ENCODE results near the gene TRNT1.

TRNT1 gene

DNA sequence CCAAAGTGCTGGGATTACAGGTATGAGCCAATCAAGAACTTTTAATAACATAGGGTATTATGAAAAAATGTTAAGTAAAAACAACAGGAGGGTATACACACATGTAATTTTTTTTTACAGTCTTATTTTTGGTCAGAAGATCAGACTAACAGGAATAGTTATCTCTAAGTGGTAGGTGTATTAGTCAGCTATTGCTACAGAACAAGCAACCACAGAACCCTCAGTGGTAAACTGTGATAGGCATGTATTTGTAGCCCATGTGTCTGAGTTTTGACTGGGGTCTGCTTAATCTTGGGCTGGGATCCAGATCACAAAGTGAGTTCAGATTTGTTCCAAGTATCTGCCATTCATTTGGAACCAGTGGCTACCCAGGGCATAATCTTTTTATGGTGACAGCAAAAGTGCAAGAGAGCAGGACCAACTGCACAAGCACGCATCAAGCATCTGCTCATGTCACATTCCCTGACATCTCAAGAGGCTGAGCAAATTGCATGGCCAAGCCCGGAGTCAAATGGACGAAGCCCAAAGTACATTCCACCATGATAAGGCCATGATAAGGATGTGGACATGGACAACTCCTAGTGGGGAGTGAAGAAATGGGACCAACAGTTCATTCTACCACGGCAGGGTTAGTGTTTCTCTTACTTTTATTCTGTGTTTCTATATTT is 13.6 kb upstream of the TRNT1 start:
- no peak for DNase-seq (ENCODE audit: insufficient read length, low spot score)
- FAIRE-seq: no peak
- TF ChIP-seq, protein P1, sequence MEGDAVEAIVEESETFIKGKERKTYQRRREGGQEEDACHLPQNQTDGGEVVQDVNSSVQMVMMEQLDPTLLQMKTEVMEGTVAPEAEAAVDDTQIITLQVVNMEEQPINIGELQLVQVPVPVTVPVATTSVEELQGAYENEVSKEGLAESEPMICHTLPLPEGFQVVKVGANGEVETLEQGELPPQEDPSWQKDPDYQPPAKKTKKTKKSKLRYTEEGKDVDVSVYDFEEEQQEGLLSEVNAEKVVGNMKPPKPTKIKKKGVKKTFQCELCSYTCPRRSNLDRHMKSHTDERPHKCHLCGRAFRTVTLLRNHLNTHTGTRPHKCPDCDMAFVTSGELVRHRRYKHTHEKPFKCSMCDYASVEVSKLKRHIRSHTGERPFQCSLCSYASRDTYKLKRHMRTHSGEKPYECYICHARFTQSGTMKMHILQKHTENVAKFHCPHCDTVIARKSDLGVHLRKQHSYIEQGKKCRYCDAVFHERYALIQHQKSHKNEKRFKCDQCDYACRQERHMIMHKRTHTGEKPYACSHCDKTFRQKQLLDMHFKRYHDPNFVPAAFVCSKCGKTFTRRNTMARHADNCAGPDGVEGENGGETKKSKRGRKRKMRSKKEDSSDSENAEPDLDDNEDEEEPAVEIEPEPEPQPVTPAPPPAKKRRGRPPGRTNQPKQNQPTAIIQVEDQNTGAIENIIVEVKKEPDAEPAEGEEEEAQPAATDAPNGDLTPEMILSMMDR (IDR thresholded peaks at IDR 0.05; ENCODE audit: insufficient read depth, missing control alignments): no peak

DNA sequence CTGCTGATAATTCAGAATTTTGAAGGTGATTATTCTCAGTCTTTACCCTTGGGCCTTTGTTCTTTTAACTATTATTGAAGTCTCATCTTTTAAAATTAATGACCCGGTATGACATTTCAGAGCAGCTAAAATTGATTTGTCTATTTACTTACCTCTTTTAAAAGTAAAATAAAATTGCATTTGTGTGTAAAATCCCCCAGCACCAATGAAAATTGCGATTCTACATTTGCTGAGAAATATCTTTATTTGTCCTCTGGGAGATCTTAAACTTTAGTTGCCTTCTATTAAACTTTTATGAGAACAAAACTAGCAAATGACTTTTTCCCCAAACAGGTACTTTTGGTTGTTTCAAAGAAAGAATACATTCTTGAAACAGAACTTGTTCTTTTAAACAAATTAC is 9.1 kb upstream of the TRNT1 start:
- FAIRE-seq: no peak
- TF ChIP-seq, protein P1 (IDR thresholded peaks at IDR 0.05; ENCODE audit: insufficient read depth, missing control alignments): no peak
- no peak for DNase-seq (ENCODE audit: insufficient read length, low spot score)

DNA sequence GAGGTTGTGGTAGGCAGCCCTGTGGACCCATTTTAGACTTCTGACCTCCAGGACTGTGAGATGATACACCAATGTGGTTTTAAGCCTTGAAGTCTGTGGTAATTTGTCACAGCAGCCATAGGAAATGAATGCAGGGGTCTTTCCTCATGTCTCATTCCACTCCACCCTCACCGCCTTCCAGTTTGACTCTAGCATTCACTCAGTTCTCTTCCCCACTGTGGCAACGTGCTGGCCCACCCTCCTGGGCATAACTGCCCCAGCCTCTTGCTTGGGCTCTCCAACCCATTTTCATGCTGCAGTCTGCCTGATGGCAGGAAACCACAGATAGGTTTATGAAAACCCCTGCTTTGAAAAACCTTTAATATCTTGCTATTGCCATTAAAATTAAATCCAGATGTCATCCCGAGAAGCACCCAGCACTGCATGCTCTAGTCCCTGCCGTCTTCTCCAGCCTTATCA is 7.3 kb upstream of the TRNT1 start:
- no peak for FAIRE-seq
- TF ChIP-seq, protein P1 (IDR thresholded peaks at IDR 0.05; ENCODE audit: insufficient read depth, missing control alignments): no peak

DNA sequence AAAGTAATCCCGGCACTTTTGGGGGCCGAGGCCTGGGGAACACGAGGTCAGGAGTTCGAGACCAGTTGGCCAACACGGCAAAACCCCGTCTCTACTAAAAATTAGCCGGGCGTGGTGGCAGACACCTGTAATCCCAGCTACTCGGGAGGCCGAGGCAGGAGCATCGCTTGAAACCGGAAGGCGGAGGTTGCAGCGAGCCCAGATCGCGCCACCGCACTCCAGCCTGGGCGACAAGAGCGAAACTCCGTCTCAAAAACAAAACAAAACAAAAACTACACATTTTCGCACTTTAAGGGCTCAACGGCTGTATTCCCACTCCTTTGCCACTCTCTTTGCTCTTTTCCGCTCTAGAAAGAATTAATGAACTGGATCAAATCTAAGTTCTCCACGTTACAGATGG is 763 bp upstream of the TRNT1 start:
- FAIRE-seq: no peak
- TF ChIP-seq, protein P1 (IDR thresholded peaks at IDR 0.05; ENCODE audit: insufficient read depth, missing control alignments): no peak
- no peak for DNase-seq (ENCODE audit: insufficient read length, low spot score)

More for the DNA sequence above, 7.3 kb upstream of the TRNT1 start:
- DNase-seq (ENCODE audit: insufficient read length, low spot score): no peak

DNA sequence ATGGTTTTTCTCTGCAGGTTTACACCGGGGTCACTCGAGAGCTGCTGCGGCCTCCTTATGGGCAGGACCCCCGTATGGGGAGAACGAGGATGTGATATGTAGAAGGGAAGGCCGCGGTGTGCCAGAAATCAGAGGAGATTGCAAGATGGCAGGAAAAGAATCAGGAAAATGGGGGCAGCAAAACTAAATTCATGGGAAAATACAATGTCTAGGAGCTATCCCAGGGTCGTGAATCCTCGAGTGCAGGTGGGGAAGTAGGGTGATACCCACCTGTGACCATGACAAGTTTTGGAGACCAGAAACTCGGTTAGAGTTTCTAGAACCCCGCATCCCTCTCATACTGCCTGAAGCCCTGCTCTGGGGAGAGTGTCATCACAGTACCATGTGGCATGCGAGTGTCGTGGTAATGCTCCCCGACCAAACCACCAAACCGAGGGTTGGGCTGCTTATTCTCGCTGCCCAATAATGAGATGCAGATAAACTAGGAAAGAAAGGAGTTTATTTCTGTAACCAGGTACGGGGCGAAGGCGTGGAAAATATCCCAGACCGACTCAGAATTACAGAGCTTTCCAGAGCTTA is 781 bp downstream of the TRNT1 start:
- no peak for DNase-seq (ENCODE audit: insufficient read length, low spot score)
- TF ChIP-seq, protein P1 (IDR thresholded peaks at IDR 0.05; ENCODE audit: insufficient read depth, missing control alignments): no peak
- FAIRE-seq: no peak

DNA sequence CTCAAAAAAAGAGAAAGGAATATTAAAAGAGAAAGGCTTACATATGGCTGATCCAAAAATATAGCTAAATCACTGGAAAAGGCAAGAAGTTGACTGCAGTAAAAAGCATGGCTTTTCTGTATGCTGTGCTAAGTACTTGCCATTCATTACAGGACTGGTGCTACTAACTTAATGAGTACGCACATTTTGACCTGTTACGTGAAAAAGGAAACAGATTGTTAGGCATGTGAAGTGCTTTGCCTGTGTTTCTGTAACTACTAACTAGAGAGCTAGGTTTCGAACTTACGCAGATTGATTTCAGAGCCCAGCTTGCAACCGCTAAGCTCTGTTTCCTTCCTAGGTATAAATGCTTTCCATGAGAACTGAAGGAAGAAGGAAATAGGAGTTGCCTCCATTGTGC is 2.8 kb downstream of the TRNT1 start:
- TF ChIP-seq, protein P1 (IDR thresholded peaks at IDR 0.05; ENCODE audit: insufficient read depth, missing control alignments): no peak
- DNase-seq (ENCODE audit: insufficient read length, low spot score) (no peak), FAIRE-seq (no peak)

DNA sequence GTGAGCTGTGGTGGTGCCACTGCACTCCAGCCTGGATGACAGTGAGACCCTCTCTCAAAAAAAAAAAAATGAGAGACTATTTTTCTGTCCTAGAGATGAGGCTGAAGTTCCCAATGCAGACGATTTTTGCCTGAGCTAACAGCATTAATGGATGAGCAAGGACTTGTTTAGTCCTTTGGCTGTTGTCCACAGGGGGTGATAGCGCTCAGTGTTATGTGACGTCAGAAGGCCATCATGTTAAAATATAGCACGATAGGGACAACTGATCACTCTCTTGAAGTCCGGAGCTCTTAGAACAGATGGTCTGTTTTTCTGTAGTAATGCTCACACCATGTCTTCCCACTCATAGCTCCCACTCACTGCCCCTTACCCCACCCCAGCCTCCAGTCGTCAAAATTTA is 6.8 kb downstream of the TRNT1 start:
- DNase-seq (ENCODE audit: insufficient read length, low spot score) (no peak), FAIRE-seq (no peak)
- TF ChIP-seq, protein P1 (IDR thresholded peaks at IDR 0.05; ENCODE audit: insufficient read depth, missing control alignments): no peak

Data from D721Med (cell line).